NB4 (cell line): ENCODE results near the gene FOSB.
A peak's percentile ranks its signal among the peaks of the same experiment; 100 is the strongest.

Source experiments
- CTCF ChIP-seq: IDR thresholded peaks from one replicate; pipeline ENCODE4 v1.5.1; 2012; ENCODE audit warnings: low read depth, low read length
- MAX ChIP-seq: IDR thresholded peaks from 2 replicates; pipeline ENCODE4 v1.6.1; 2011; ENCODE audit warnings: low read depth, low read length
- MYC ChIP-seq: IDR thresholded peaks from 2 replicates; pipeline ENCODE4 v1.6.1; 2011; ENCODE audit warnings: low read depth, low read length
- POLR2A ChIP-seq: IDR thresholded peaks from 2 replicates; pipeline ENCODE4 v1.6.1; 2011; ENCODE audit warnings: mild to moderate bottlenecking; ENCODE audit not compliant: insufficient read length; ENCODE audit errors: extremely low read depth

GRCh38 chr19:45468803-45469131, 971 bp downstream of the FOSB start:
- no peak for TF ChIP-seq CTCF
- TF ChIP-seq MAX, result no peak
- no peak for TF ChIP-seq POLR2A
- TF ChIP-seq MYC, result peak; percentile 40; the same call in 1 of the 2 replicates
